Keratinocyte (primary cell): ENCODE results near the gene MARVELD1.

Source experiments
- CTCF ChIP-seq, 3 experiments: IDR thresholded peaks in 1 of 3; conservative IDR thresholded peaks in 1 of 3; optimal IDR thresholded peaks in 1 of 3; 2 replicates in 2 of 3; 3 replicates in 1 of 3; pipeline versions ENCODE3 to v1.5.1; 2011; ENCODE audit warnings: low read length in 3 of 3, mild to moderate bottlenecking in 3 of 3, moderate library complexity in 2 of 3, control low read depth in 1 of 3, inconsistent platforms in 1 of 3; ENCODE audit not compliant: insufficient read depth in 2 of 3; ENCODE audit errors: extremely low read depth in 1 of 3
- EZH2 ChIP-seq: IDR thresholded peaks from one replicate; pipeline ENCODE4 v1.6.1; 2012; ENCODE audit warnings: inconsistent platforms, mild to moderate bottlenecking, low read length, moderate library complexity

- no peak for TF ChIP-seq EZH2
- TF ChIP-seq CTCF (optimal IDR thresholded peaks at IDR 0.05 in 1 of 3, IDR thresholded peaks at IDR 0.05 in 1 of 3, conservative IDR thresholded peaks at IDR 0.05 in 1 of 3; ENCODE audit: extremely low read depth in 1 of 3, insufficient read depth in 2 of 3, low read length in 3 of 3): no peak
Measured at GRCh38 chr10:97724341-97724941, 10.9 kb downstream of the MARVELD1 start.
